Esophagus muscularis mucosa (tissue), 4 donors: ENCODE data around the gene SYT11.

Experiments
- CTCF ChIP-seq, 3 experiments: fragments of 200-600 bp in 2 of 3; fragments of 450-650 bp in 1 of 3; sonication (generic) in 2 of 3; IDR thresholded peaks; one replicate each; pipeline ENCODE4 v1.5.1; 2017 to 2019; ENCODE audit warnings: antibody characterized with exemption in 3 of 3, mild to moderate bottlenecking in 2 of 3, moderate library complexity in 1 of 3
- EP300 ChIP-seq: sonication (generic); formaldehyde crosslinking; IDR thresholded peaks from one replicate; pipeline ENCODE4 v1.6.1; 2017; ENCODE audit warnings: antibody characterized with exemption
- POLR2AphosphoS5 ChIP-seq, 2 donors: sonication (generic); formaldehyde crosslinking; IDR thresholded peaks; one replicate each; pipeline ENCODE4 v1.6.1; 2017; ENCODE audit warnings: antibody characterized with exemption in 2 of 2

DNA sequence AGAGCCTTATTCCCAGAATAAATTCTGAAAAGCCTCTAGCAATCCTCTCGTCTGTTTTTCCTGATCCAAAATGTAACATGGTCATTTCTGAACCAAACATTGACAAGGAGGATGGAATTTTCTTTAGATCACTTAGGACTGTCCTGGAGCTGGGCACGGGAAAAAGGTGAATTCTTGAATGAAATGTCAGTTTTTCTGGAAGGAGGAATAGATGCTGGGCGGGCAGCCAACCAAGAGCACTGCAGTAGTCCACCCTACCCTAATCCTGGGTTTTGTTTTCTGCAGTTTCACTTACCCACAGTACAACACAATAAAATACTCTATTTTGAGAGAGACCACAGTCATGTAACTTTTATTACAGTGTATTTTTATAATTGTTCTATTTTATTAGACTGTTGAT is 30.9 kb downstream of the SYT11 start:
- TF ChIP-seq EP300 (no peak), CTCF (IDR thresholded peaks at IDR 0.05) (no peak), POLR2AphosphoS5 (IDR thresholded peaks at IDR 0.05) (no peak)
